Heart right ventricle (tissue), 16 donors: ENCODE results near the gene SH3BP4. TPM values are rescaled to one million over a fixed set of nuclear protein-coding genes. Genes with fewer than 3 reads are reported as not detected.

Experiments
- ATAC-seq, 8 donors: fragments of 200-7000 bp; cut with Tn5 transposase; one replicate each; pipeline ENCODE4 v1.9.1; 2020; ENCODE audit warnings: mild to moderate bottlenecking in 8 of 8, moderate library complexity in 8 of 8, moderate number of reproducible peaks in 1 of 8
- DNase-seq, 2 donors: peaks; one replicate each; pipeline ENCODE4 v3.0.0-alpha.2; 2020
- H3K27ac ChIP-seq, 10 donors: fragments of 200-600 bp; sonication (generic) in 2 of 10; one replicate each; pipeline versions ENCODE4 v1.5.0 to v1.8.0; 2020 to 2022; ENCODE audit warnings: mild to moderate bottlenecking in 3 of 10
- H3K27me3 ChIP-seq, 7 donors: fragments of 200-600 bp; one replicate each; pipeline ENCODE4 v1.8.0; 2021 to 2022; ENCODE audit warnings: mild to moderate bottlenecking in 2 of 7
- H3K36me3 ChIP-seq, 9 donors: fragments of 200-600 bp; sonication (generic) in 1 of 9; one replicate each; pipeline versions ENCODE4 v1.5.0 to v1.8.0; 2020 to 2022; ENCODE audit warnings: mild to moderate bottlenecking in 2 of 9
- H3K4me1 ChIP-seq, 9 donors: fragments of 200-600 bp; sonication (generic) in 1 of 9; one replicate each; pipeline versions ENCODE4 v1.5.0 to v1.8.0; 2020 to 2022; ENCODE audit warnings: mild to moderate bottlenecking in 4 of 9
- H3K4me3 ChIP-seq, 10 donors: fragments of 200-600 bp; sonication (generic) in 2 of 10; one replicate each; pipeline versions ENCODE4 v1.5.0 to v1.8.0; 2020 to 2022; ENCODE audit warnings: mild to moderate bottlenecking in 7 of 10, moderate library complexity in 2 of 10
- H3K9me3 ChIP-seq, 11 donors: fragments of 200-600 bp in 10 of 11; sonication (generic) in 2 of 11; one replicate each; pipeline versions ENCODE4 v1.5.0 to v1.8.0; 2013 to 2022; ENCODE audit warnings: mild to moderate bottlenecking in 2 of 11, control low read depth in 1 of 11, moderate library complexity in 1 of 11
- CTCF ChIP-seq, 9 donors: fragments of 200-600 bp; sonication (generic) in 2 of 9; IDR thresholded peaks; one replicate each; pipeline versions ENCODE4 v1.5.0 to v1.8.0; 2021 to 2022; ENCODE audit warnings: antibody characterized with exemption in 9 of 9, mild to moderate bottlenecking in 5 of 9, moderate library complexity in 1 of 9
- WGBS, 2 donors: extraction: QIAGEN DNeasy Blood & Tissue Kit; methylation state at CpG; one replicate each; pipeline ENCODE4 v1.1.7; 2013; ENCODE audit warnings: inconsistent platforms in 1 of 2; 5-methylcytosine and 5-hydroxymethylcytosine counted together
- intact Hi-C, 10 donors: fragments of 100-400 bp; cut with DNase I; formaldehyde crosslinking; loops; one replicate each; pipeline versions ENCODE4 v1.11.1 to v1.14.2; 2022
- polyA plus RNA-seq, 2 donors: library from polyadenylated mRNA; stranded (reverse); fragments of 200-250 nt; gene quantifications; one replicate each; pipeline ENCODE4 v1.2.3, GENCODE V29; 2013
- total RNA-seq, 10 donors: library from RNA; stranded (reverse); fragmentation: NEBNext Ultra II Directional in 3 of 10; extraction: Animal tissue kit (Norgen Biotek cat#: 25700) in 3 of 10; gene quantifications; one replicate each; pipeline versions ENCODE4 v1.2.1 to v1.2.4, GENCODE V29; 2021 to 2023
- donor health status: Arrhythmogenic right ventricular cardiomyopathy.
- donor health status: ischemic (EF 13 %, LVEDD 7.1; RV severe dilation, severe dysfunction).
- donor health status: healthy with polysubstance abuse.
- donor health status: DM: no; HTN: yes; CAD: no.
- donor health status: DM: no; HTN: no; CAD: no.
- donor health status: ischemic (EF 25% LVEDD 6.9; RV normal size, moderate dysfunction).
- donor health status: ischemic (EF 25% LVEDD 5.7; RV mildly dilated, moderate dysfunction).
- donor health status: healthy.
- donor health status: DM: yes; HTN: yes; CAD: no.
- donor health status: Ischemic cardiomyopathy.
- donor health status: ischemic (EF 35%, LVEDD 5.7; RV mildly dilated, moderate dysfunction).
- donor health status: nonischemic (EF 11% LVEDD 7.7; RV severe dilation, severe dysfunction).
- donor health status: DM: yes; HTN: yes; CAD: no.
- donor health status: PGD.
- donor health status: ischemic (EF 29% LVEDD 5.4; RV normal size, mild dysfunction).
- donor health status: nonischemic (EF 23%, LVEDD 6.1; RV moderate dilation, normal function).

The SH3BP4 gene
- total and polyA plus RNA-seq, 12 donors = 6.3 to 15.3 (median 10.8) TPM

DNA sequence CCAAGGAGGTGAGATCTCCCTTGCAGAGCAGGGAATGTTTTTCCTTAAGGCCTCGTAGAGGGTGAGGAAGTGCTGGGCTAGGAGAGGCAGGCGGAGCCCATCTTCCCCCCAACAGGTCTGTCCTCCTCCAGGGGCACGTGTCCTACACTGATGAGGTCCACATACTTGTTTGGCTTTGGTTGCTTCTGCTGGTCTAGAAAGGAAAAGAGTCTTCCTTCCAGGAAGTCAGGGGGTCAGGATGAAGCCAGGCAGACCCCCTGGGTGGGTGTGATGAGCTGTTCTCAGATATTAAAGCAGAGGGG lies 6.0 kb downstream of the SH3BP4 start:
- H3K9me3 ChIP-seq = no peaks in the 10 kb centered on the region
- ATAC-seq = no peak
- H3K27me3 ChIP-seq = peaks cover 0 to 12% (median 0%) of the 10 kb centered on the region in 7 donors
- H3K4me1 ChIP-seq = peaks cover 3 to 85% (median 40%) of the 10 kb centered on the region in 9 donors
- intact Hi-C loops = loop anchor here in 3 of 10 donors (10.0 kb wide), 3 partner anchors 67 to 97 kb away; no protein-coding TSS in a partner anchor
- H3K4me3 ChIP-seq = no peak overlapping the region
- no peaks in the 10 kb centered on the region for H3K36me3 ChIP-seq
- DNase-seq = no peak
- 69 to 75% methylated on average over 3 of the region's 3 CpGs for WGBS, 2 donors
- TF ChIP-seq CTCF (IDR thresholded peaks at IDR 0.05) = no peak
- peak overlapping the region in 6 of 10 donors; percentile 11 to 74 (median 38) for H3K27ac ChIP-seq

GRCh38 chr2:234958311-234958710 lies 6.5 kb downstream of the SH3BP4 start:
- no peak for DNase-seq
- Histone ChIP-seq H3K4me1 (peaks cover 3 to 80% (median 35%) of the 10 kb centered on the region in 9 donors), H3K36me3 (no peaks in the 10 kb centered on the region), H3K4me3 (no peak overlapping the region), H3K27me3 (peaks cover 0 to 7% (median 0%) of the 10 kb centered on the region in 7 donors), H3K27ac (peak overlapping the region in 6 of 10 donors; percentile 11 to 74 (median 38)), H3K9me3 (no peaks in the 10 kb centered on the region)
- ATAC-seq = no peak
- 86 to 93% methylated on average over 5 of the region's 5 CpGs for WGBS, 2 donors
- intact Hi-C loops = loop anchor here in 3 of 10 donors (10.0 kb wide), 3 partner anchors 66 to 96 kb away; no protein-coding TSS in a partner anchor
- no peak for TF ChIP-seq CTCF (IDR thresholded peaks at IDR 0.05)

DNA sequence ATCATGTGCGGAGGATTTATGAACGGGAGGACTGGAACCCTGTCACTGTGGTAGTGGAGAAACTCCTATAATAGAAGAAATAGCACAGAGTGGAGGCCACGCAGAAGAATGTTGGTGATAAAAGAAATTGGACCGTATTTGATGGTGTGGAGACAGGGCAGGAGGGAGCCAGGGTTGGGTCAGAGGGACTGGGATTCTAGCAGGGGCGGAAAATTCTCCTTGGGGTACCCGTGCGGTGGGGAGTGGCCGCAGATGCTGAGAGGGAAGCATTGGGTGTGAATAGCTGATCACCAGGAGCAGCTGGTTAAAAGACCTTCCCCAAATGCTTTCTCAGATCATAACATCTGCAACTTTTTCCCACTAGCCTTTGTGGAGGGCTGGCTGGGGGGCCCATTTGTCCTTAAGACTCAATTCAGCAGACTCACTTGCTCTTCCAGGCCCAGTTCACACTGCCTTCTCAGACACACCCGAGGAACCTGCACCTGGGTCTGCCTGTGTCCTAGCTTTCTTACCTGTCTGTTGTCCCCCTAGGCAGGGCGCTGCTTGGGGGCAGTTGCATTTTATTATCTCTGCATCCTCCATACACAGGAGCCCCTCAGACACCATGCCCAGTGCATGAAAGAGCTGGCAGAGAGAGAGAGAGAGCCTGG lies 7.1 kb downstream of the SH3BP4 start:
- 94% methylated on average over 10 of the region's 10 CpGs for WGBS, 2 donors
- H3K36me3 ChIP-seq = no peaks in the 10 kb centered on the region
- H3K9me3 ChIP-seq = no peaks in the 10 kb centered on the region
- DNase-seq (no peak), ATAC-seq (no peak)
- peaks cover 0 to 1% (median 0%) of the 10 kb centered on the region in 7 donors for H3K27me3 ChIP-seq
- H3K27ac ChIP-seq = peak overlapping the region in 2 of 10 donors; percentile 37 to 74
- no peak overlapping the region for H3K4me3 ChIP-seq
- H3K4me1 ChIP-seq = peaks cover 0 to 80% (median 32%) of the 10 kb centered on the region in 9 donors
- no peak for TF ChIP-seq CTCF (IDR thresholded peaks at IDR 0.05)
- intact Hi-C loops = loop anchor here in 3 of 10 donors (10.0 kb wide), 3 partner anchors 66 to 96 kb away; no protein-coding TSS in a partner anchor

- ATAC-seq (peak in 7 of 8 donors; percentile 6 to 73 (median 66)), DNase-seq (peak in 1 of 2 donors; percentile 35)
- no peaks in the 10 kb centered on the region for H3K36me3 ChIP-seq
- no peak overlapping the region for H3K4me3 ChIP-seq
- peaks cover 0 to 81% (median 25%) of the 10 kb centered on the region in 9 donors for H3K4me1 ChIP-seq
- H3K27me3 ChIP-seq = no peaks in the 10 kb centered on the region
- WGBS, 2 donors = 62 to 71% methylated on average over 13 of the region's 13 CpGs
- H3K27ac ChIP-seq = peak overlapping the region in 9 of 10 donors; percentile 32 to 82 (median 68)
- intact Hi-C loops = no loop called here
- no peak for TF ChIP-seq CTCF (IDR thresholded peaks at IDR 0.05)
- H3K9me3 ChIP-seq = no peaks in the 10 kb centered on the region
Measured at GRCh38 chr2:234960175-234961088, 8.6 kb downstream of the SH3BP4 start.
